Osteoblast (primary cell): ENCODE measurements around the gene ACE. TPM values are rescaled to one million over a fixed set of nuclear protein-coding genes. Genes with fewer than 3 reads are reported as not detected.

Experiments used
- DNase-seq: peaks from one replicate; pipeline ENCODE4 v3.0.0; 2011; ENCODE audit warnings: low spot score, mixed read lengths; ENCODE audit not compliant: insufficient read length; ENCODE audit errors: missing footprints
- H2AFZ ChIP-seq: 2 replicates; pipeline ENCODE4 v1.6.0; 2011; ENCODE audit warnings: mild to moderate bottlenecking, low read length
- H3K27ac ChIP-seq: 2 replicates; pipeline ENCODE4 v1.5.1; 2011; ENCODE audit warnings: mild to moderate bottlenecking, low read depth, low read length, moderate library complexity
- H3K27me3 ChIP-seq: 2 replicates; pipeline ENCODE4 v1.6.0; 2012; ENCODE audit warnings: mild to moderate bottlenecking, control low read depth, inconsistent platforms, low read length, moderate library complexity; ENCODE audit not compliant: insufficient read depth
- H3K36me3 ChIP-seq: 2 replicates; pipeline ENCODE4 v1.5.1; 2011; ENCODE audit warnings: mild to moderate bottlenecking, low read length, control low read depth, moderate library complexity; ENCODE audit not compliant: insufficient read depth
- H3K4me1 ChIP-seq: 2 replicates; pipeline ENCODE4 v1.5.1; 2011; ENCODE audit warnings: mild to moderate bottlenecking, low read length, control low read depth, moderate library complexity; ENCODE audit not compliant: insufficient read depth
- H3K4me2 ChIP-seq: 2 replicates; pipeline ENCODE4 v1.6.0; 2011; ENCODE audit warnings: mild to moderate bottlenecking, low read length; ENCODE audit not compliant: insufficient read depth
- H3K4me3 ChIP-seq: fragments of 200-600 bp; sonication (generic); 3 replicates; pipeline ENCODE4 v1.5.1; 2012; ENCODE audit warnings: mild to moderate bottlenecking, low read length, inconsistent platforms; ENCODE audit not compliant: insufficient read depth
- H3K79me2 ChIP-seq: 2 replicates; pipeline ENCODE4 v1.6.0; 2012; ENCODE audit warnings: mild to moderate bottlenecking, low read length, control low read depth, inconsistent platforms; ENCODE audit not compliant: insufficient read depth
- H3K9me3 ChIP-seq: 2 replicates; pipeline ENCODE4 v1.5.1; 2011; ENCODE audit warnings: low read depth, low read length, control low read depth
- H4K20me1 ChIP-seq: 2 replicates; pipeline ENCODE4 v1.6.0; 2012; ENCODE audit warnings: mild to moderate bottlenecking, low read length, control low read depth; ENCODE audit not compliant: insufficient read depth
- CTCF ChIP-seq: IDR thresholded peaks from 2 replicates; pipeline ENCODE4 v1.5.1; 2011; ENCODE audit warnings: mild to moderate bottlenecking, low read depth, low read length, moderate library complexity; ENCODE audit errors: extremely low read depth
- total RNA-seq: library from RNA; depleted of rRNA; stranded (reverse); fragments of >200 nt; gene quantifications from 2 replicates; pipeline ENCODE4 v1.2.3, GENCODE V29; 2012

The ACE gene
- total RNA-seq, 1 donor: 10.1 TPM

- H3K4me1 ChIP-seq: peaks cover 9% of the 10 kb centered on the region
- no peaks in the 10 kb centered on the region for H4K20me1 ChIP-seq
- no peak overlapping the region for H3K4me2 ChIP-seq
- no peaks in the 10 kb centered on the region for H3K36me3 ChIP-seq
- H3K27ac ChIP-seq: no peak overlapping the region
- H3K4me3 ChIP-seq: no peak overlapping the region
- no peaks in the 10 kb centered on the region for H3K9me3 ChIP-seq
- H3K79me2 ChIP-seq: no peaks in the 10 kb centered on the region
- peaks cover 24% of the 10 kb centered on the region for H3K27me3 ChIP-seq
- TF ChIP-seq CTCF: no peak
- peak; percentile 50 for DNase-seq
- H2AFZ ChIP-seq: no peak overlapping the region
Observed at GRCh38 chr17:63515426-63515825, 38.6 kb downstream of the ACE start.

GRCh38 chr17:63516910-63517824, 40.3 kb downstream of the ACE start:
- H3K27me3 ChIP-seq: peaks cover 24% of the 10 kb centered on the region
- peak overlapping the region; percentile 6 for H3K4me2 ChIP-seq
- no peaks in the 10 kb centered on the region for H4K20me1 ChIP-seq

GRCh38 chr17:63517825-63518534, 41.1 kb downstream of the ACE start:
- H2AFZ ChIP-seq: no peak overlapping the region
- no peak overlapping the region for H3K4me2 ChIP-seq
- no peak overlapping the region for H3K27ac ChIP-seq
- no peak for DNase-seq
- no peak overlapping the region for H3K4me3 ChIP-seq
- no peaks in the 10 kb centered on the region for H4K20me1 ChIP-seq
- H3K27me3 ChIP-seq: peaks cover 21% of the 10 kb centered on the region
- no peaks in the 10 kb centered on the region for H3K79me2 ChIP-seq
- H3K36me3 ChIP-seq: no peaks in the 10 kb centered on the region
- no peaks in the 10 kb centered on the region for H3K9me3 ChIP-seq
- TF ChIP-seq CTCF: no peak
- H3K4me1 ChIP-seq: peaks cover 9% of the 10 kb centered on the region

More at GRCh38 chr17:63516910-63517824, 40.3 kb downstream of the ACE start:
- Histone ChIP-seq H3K4me1 (peaks cover 9% of the 10 kb centered on the region), H3K27ac (no peak overlapping the region), H3K4me3 (no peak overlapping the region), H2AFZ (no peak overlapping the region), H3K9me3 (no peaks in the 10 kb centered on the region), H3K79me2 (no peaks in the 10 kb centered on the region), H3K36me3 (no peaks in the 10 kb centered on the region)
- peak; percentile 89 for DNase-seq
- no peak for TF ChIP-seq CTCF
